Right lobe of liver (tissue), 4 donors: Measurements from ENCODE around the gene NUP210.

ENCODE experiments used
- CTCF ChIP-seq, 4 donors: fragments of 200-600 bp in 3 of 4; fragments of 450-650 bp in 1 of 4; IDR thresholded peaks; one replicate each; pipeline versions ENCODE4 v1.5.1 to v1.8.0; 2016 to 2022; ENCODE audit warnings: antibody characterized with exemption in 4 of 4, mild to moderate bottlenecking in 2 of 4
- POLR2A ChIP-seq: fragments of 450-650 bp; IDR thresholded peaks from one replicate; pipeline ENCODE4 v1.6.1; 2017; ENCODE audit warnings: antibody characterized with exemption, mild to moderate bottlenecking
- donor health status: DM: no; HTN: no; CAD: no.
- donor health status: DM: no; HTN: no; CAD: no.
- donor health status: DM: no; HTN: yes; CAD: no.

DNA sequence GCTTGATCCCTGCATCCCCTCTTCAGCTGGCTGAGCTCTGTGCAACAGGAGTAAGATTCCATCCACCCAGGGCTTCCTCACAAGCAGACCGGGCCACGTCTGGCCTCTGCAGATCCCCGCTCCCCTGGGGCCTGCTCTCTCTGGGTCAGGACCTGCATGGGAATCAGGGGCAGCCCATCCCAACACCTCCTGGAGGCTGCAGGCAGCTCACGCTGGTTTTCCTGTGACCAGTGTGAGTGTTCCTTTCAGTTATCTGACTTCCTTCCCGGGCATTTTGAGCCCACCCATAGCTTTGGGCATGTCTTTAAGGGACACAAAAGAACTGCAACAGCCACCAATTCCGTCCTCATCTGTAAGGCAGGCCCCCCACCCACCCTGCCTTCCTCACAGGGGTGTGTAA is 16.3 kb downstream of the NUP210 start:
- TF ChIP-seq CTCF (IDR thresholded peaks at IDR 0.05) (no peak), POLR2A (no peak)
